ENCODE results near the gene HNF1B.
"Not testable (repeated sequence)": the region's sequence is repeated elsewhere in the genome, so short reads cannot be mapped to it uniquely, and the experiment has no call there.

Gene HNF1B

GRCh38 chr17:37699285-37699973 lies 45.4 kb downstream of the HNF1B start:
- no peak for DNase-seq

- DNase-seq = no peak
Observed at GRCh38 chr17:37698911-37699255, 46.0 kb downstream of the HNF1B start.

GRCh38 chr17:37698132-37698910 lies 46.5 kb downstream of the HNF1B start:
- no peak for DNase-seq

- DNase-seq = no peak
Observed at GRCh38 chr17:37697381-37697780, 47.5 kb downstream of the HNF1B start.

- no peak for DNase-seq
Observed at GRCh38 chr17:37696366-37696765, 48.5 kb downstream of the HNF1B start.

- DNase-seq = no peak
Observed at GRCh38 chr17:37695726-37696125, 49.1 kb downstream of the HNF1B start.

GRCh38 chr17:37694734-37695133 lies 50.1 kb downstream of the HNF1B start:
- DNase-seq = no peak

GRCh38 chr17:37693328-37693727 lies 51.5 kb downstream of the HNF1B start:
- DNase-seq = no peak

GRCh38 chr17:37691807-37692206 lies 53.1 kb downstream of the HNF1B start:
- no peak for DNase-seq

- no peak for DNase-seq
Observed at GRCh38 chr17:37689317-37689716, 55.5 kb downstream of the HNF1B start.

- DNase-seq = no peak
Observed at GRCh38 chr17:37683454-37683984, 61.3 kb downstream of the HNF1B start.

GRCh38 chr17:37682007-37682406 lies 62.9 kb downstream of the HNF1B start:
- DNase-seq = no peak

GRCh38 chr17:37679995-37680394 lies 64.9 kb downstream of the HNF1B start:
- DNase-seq = not testable (repeated sequence)

- DNase-seq = no peak
Observed at GRCh38 chr17:37678036-37678435, 66.8 kb downstream of the HNF1B start.

- DNase-seq = no peak
Observed at GRCh38 chr17:37677021-37677420, 67.8 kb downstream of the HNF1B start.

- DNase-seq = no peak
Observed at GRCh38 chr17:37676115-37676925, 68.5 kb downstream of the HNF1B start.

- no peak for DNase-seq
Observed at GRCh38 chr17:37674511-37674910, 70.3 kb downstream of the HNF1B start.

- DNase-seq = no peak
Observed at GRCh38 chr17:37673386-37673785, 71.5 kb downstream of the HNF1B start.

- DNase-seq = no peak
Observed at GRCh38 chr17:37672548-37673078, 72.2 kb downstream of the HNF1B start.

GRCh38 chr17:37671824-37672547 lies 72.9 kb downstream of the HNF1B start:
- no peak for DNase-seq

- no peak for DNase-seq
Observed at GRCh38 chr17:37671028-37671823, 73.6 kb downstream of the HNF1B start.

GRCh38 chr17:37667039-37667438 lies 77.8 kb downstream of the HNF1B start:
- DNase-seq = no peak

All from activated CD4-positive, CD25-positive, alpha-beta regulatory T cell treated with anti-CD3 and anti-CD28 coated beads, Interleukin-2, amount 50 U/mL, for 72 hours (primary cell).